GM04504 (cell line): Measurements from ENCODE around the gene GLT1D1.
"Not testable (repeated sequence)": the region's sequence is repeated elsewhere in the genome, so short reads cannot be mapped to it uniquely, and the experiment has no call there.

ENCODE experiments used
- DNase-seq: peaks from one replicate; pipeline ENCODE4 v3.0.0-alpha.2; 2012; ENCODE audit warnings: low read depth

Gene GLT1D1

DNA sequence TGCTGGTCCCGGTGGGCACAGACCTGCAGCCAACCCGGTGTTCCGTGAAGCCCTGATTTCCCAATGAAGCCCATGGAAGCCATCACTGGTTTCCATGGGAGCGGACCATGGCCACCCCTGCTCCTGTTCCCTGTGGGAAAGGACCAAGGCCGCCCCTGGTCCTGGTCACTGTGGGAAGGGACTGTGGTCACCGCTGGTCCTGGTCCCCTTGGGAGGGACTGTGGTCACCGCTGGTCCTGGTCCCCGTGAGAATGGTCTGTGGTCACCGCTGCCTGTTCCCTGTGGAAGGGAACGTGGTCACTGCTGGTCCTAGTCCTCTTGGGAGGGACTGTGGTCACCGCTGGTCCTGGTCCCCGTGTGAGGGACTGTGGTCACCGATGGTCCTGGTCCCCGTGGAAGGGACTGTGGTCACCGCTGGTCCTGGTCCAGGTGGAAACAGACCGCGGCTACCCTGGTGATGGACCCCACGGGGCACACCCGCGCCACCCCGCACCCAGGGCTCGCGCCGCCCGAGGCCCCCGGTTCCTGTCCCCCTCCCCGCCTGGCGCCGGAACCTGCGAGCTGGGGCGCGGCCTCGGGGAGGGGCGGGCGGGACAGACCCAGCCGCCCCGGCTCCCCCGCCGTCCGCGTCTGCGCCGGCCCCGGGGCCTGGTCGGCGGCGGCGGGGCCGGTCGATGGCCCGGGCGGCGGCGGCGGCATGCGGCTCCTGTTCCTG, at the start of gene GLT1D1:
Gene GLT1D1 (plus strand): TSS at position 594 of the 715 bp plus-strand sequence. CDS start 104 bp downstream, at position 698.
- no peak for DNase-seq

GRCh38 chr12:128803788-128804187, 49.5 kb upstream of the GLT1D1 start:
- DNase-seq, result no peak

- DNase-seq, result no peak
These were observed 48.5 kb upstream of the GLT1D1 start for GRCh38 chr12:128804762-128805161.

DNA sequence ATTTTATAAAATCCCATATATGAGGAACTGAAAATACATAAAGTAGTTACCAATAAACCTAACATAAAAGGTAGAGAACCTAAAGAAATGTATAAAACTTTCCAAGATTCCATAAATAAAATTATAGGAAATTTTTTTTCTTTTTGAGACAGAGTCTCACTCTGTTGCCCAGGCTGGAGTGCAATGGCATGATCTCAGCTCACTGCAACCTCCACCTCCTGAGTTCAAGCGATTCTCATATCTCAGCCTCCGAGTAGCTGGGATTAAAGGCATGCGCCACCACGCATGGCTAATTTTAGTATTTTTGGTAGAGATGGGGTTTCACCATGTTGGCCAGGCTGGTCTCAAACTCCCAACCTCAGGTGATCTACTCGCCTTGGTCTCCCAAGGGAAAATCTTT, 47.9 kb upstream of the GLT1D1 start:
- DNase-seq, result not testable (repeated sequence)

- no peak for DNase-seq
These were observed 46.7 kb upstream of the GLT1D1 start for GRCh38 chr12:128806573-128806972.

- DNase-seq, result no peak
These were observed 46.0 kb upstream of the GLT1D1 start for GRCh38 chr12:128807161-128807724.

- DNase-seq, result no peak
These were observed 44.6 kb upstream of the GLT1D1 start for GRCh38 chr12:128808651-128809050.

DNA sequence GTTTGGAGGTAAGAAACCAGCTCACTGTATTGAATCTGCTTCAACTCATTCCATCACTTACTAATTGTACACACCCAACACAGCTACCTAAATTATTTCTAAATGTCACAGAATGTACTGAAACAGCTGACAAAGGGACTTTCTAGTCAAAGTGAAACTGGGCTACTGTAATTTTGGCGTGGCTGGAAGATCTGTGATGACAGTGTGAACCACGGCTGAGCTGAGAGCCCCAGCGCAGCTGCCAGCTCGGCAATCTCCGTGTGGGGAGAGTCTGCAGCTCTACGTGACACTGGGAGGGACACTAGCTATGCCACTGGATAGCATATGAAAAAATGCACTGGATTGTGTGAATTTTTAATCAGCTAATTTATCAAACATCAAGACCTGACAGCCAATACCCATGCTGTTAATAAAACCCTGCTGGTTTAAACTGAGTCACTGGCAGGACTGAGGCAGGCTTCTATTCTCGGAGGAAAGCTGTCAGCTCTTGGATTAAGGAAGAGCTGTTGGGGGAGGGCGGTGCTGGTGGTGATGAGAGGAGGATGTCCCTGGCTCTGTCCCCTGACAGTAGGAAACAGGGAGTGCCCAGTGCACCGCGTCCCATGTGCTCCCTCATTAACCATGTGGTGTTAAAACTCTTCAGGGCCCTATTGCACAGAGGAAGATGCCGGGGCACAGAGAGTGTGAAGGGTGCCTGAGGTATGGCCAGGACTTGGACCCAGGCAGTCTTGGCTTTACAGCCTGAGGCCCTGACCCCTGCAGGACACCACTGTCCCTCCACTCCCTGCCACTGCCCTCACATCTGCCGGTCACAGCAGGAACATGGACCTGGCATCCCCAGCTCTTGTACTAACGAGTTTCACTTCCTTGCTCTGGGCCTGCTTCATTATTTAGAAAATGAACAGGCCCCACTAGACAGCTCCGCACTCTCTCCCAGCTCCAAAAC, 42.8 kb upstream of the GLT1D1 start:
- DNase-seq, result peak; percentile 40

DNA sequence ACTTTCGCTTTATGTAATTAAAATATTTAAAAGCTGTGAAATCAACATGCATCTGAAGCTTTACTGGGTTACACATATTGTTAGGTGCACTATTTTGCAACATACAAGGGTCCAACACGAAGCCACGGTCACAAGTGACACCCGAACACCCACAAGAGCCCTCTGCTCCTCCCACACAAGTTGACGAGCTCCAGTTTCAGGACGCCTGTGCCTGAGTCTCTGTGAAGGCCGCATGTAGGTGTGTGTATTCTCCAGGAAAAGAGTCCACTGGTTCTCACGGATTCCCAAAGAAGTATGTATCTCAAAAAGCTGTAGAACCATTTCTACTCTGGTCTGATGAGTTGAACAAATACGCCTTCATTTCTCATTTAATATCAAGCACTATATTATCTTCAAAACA, 41.5 kb upstream of the GLT1D1 start:
- no peak for DNase-seq

- peak; percentile 33 for DNase-seq
These were observed 39.9 kb upstream of the GLT1D1 start for GRCh38 chr12:128813392-128813791.

DNA sequence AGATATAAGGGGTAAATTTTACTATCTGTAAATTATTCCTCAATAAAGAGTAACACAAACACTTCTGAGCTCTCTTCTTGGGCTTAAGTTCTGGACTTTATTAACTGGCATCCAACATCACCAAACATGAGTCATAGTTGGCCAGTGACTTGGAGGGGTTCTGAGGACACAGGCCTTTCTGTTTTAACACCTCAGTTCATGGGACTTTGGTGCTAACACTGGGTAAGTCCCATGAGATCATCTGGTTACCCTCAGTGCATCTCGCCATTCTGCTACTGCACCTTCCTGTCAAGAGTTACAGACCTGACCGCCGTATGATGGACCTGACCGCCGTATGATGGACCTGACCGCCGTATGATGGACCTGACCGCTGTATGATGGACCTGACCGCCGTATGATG, 39.4 kb upstream of the GLT1D1 start:
- no peak for DNase-seq

DNA sequence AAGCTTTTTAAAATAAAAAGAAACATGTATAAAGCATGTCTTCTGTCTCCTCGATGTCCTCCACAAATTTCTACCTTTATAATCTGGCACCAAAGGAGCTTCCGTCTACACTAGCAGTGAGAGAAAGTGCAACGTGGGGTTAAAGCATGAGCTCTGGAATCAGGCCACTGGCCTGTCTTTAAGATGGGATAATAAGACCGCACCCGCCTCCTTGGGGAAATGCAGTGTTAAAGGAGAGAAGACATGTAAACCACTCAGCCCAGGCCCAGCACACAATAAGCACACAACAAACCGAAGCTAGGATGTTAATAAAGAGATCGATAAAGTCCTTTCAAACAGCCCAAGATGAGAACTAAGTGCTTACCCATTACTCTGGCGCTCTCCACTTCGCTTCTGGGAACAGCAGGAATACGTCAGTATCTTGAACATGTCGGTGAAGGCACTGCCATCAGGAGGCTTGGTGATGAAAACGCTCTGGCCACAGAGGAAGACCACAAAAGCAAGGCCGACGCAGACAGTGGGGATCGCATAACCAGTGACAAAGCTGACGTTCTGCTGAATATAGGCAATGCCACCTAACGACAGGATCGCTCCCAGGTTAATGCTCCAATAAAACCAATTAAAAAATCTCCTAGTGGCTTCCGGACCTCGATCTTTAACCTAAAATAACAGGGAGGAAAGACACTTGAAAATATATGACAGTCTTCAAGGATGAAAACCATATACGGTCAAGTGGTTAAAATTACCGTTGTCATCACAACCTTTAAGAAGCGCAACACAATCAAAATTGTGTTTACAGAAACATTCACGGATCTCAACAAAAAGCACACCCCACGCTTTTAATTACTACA, 38.6 kb upstream of the GLT1D1 start:
- no peak for DNase-seq

GRCh38 chr12:128815779-128816642, 37.3 kb upstream of the GLT1D1 start:
- DNase-seq, result no peak

DNA sequence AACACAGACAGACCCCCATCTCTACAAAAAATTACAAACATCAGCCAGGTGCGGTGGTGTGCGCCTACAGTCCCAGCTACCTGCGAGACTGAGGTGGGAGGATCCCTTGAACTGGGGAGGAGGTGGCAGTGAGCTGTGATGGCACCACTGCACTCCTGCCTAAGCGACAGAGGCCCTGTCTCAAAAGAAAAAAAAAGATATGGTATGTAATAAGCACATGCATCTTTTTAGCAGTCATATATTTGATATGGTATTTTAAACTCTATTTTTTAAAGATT, 36.7 kb upstream of the GLT1D1 start:
- no peak for DNase-seq

DNA sequence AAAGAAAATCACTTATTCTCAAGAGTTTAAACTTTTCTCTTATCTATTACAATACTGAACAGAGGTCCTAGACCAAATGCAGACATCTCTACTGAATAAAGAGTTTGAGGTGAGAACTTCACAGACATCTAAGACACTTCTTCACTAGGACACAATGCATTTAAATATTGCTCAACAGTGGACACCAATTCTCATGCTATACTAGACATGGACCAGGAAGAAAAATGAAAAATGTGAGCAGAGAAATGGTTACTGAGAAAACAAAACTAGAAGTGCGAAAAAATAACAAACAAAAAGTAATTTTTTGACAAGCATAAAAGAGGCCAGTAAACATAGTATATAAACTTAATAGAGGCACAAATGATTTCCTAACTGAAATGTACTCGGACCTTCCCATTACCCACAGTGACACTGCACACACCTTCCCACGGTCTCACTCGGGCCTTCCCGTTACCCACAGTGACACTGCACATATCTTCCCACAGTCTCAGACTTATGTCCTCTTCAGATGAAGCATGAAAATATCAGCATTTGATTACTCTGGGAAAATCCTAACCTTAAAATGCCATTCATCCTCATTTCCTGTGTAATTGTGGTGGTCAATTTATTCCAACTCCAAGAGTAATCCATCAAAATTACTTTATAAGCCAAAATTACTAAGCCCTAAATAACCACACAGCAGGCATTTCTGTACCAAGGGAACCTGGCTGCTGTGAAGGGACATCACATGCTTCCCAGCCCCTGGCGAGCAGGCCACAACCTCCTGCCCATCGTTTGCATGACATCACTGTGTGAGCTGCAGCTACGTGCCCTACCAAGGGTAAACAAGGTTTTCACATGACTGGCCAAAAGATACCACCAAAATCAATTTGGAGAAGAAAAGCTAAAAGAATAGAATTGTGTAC, 35.9 kb upstream of the GLT1D1 start:
- DNase-seq, result peak; percentile 63

- DNase-seq, result peak; percentile 61
These were observed 34.9 kb upstream of the GLT1D1 start for GRCh38 chr12:128818065-128819022.

DNA sequence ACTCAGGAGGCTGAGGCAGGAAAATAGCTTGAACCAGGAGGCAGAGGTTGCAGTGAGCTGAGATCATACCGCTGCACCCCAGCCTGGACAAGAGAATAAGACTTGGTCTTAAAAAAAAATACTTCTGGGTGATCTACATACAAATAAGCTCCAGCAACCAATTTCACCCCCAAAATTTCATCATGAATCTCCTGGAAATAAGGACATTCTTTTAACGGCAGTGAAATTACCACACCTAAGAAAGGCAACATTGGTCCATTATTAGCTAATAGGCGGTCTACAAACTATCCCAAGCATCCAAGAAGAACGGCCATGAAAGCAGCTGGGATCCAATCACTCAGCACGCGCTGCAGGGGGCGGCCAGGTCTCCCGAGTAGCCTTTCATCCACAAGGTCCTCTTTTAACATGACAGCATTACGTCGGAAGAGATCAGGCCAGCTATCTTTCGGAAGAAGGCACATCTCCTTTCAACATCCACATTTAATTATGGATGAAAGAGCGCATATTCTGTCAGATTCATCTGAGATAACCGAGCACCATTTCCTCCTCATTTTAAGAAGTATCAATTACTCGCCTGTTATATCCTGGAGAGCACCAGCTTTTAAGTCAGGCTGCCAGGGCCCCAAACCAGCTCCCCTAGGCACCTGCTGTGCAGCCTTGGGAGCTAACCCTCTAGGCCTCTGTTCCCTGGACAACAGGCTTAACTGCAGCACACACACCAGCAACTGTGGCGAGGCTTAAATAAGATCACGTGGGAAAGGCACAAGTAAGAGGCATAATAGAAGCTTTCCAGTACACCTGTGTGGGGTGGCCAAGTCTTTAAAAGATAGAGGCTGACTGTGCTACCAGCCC, 33.8 kb upstream of the GLT1D1 start:
- DNase-seq, result no peak

- no peak for DNase-seq
These were observed 33.0 kb upstream of the GLT1D1 start for GRCh38 chr12:128820253-128820652.
